ENCODE results near the gene HS3ST4. TPM values are rescaled to one million over a fixed set of nuclear protein-coding genes. Genes with fewer than 3 reads are reported as not detected.

HS3ST4 gene
- total RNA-seq, 1 donor from 2014 or later: not detected

GRCh38 chr16:25730396-25730795 lies 38.6 kb downstream of the HS3ST4 start:
- TF ChIP-seq CTCF (IDR thresholded peaks at IDR 0.05; ENCODE audit: insufficient read depth, low read length, severe bottlenecking): no peak
- DNase-seq (ENCODE audit: low read depth) (no peak), FAIRE-seq (no peak)
- no peak overlapping the region for H3K4me3 ChIP-seq (ENCODE audit: low read depth, low read length)
- no peaks in the 10 kb centered on the region for H3K36me3 ChIP-seq (ENCODE audit: control insufficient read depth, insufficient read depth, low read length)
- H3K27me3 ChIP-seq (ENCODE audit: control insufficient read depth, insufficient read depth, low read length): no peaks in the 10 kb centered on the region

GRCh38 chr16:25734430-25735385 lies 42.9 kb downstream of the HS3ST4 start:
- no peaks in the 10 kb centered on the region for H3K36me3 ChIP-seq (ENCODE audit: control insufficient read depth, insufficient read depth, low read length)
- H3K27me3 ChIP-seq (ENCODE audit: control insufficient read depth, insufficient read depth, low read length): no peaks in the 10 kb centered on the region
- no peak overlapping the region for H3K4me3 ChIP-seq (ENCODE audit: low read depth, low read length)
- no peak for FAIRE-seq
- no peak for DNase-seq (ENCODE audit: low read depth)
- TF ChIP-seq CTCF (IDR thresholded peaks at IDR 0.05; ENCODE audit: insufficient read depth, low read length, severe bottlenecking): no peak

- FAIRE-seq: no peak
- H3K36me3 ChIP-seq (ENCODE audit: control insufficient read depth, insufficient read depth, low read length): no peaks in the 10 kb centered on the region
- no peak for TF ChIP-seq CTCF (IDR thresholded peaks at IDR 0.05; ENCODE audit: insufficient read depth, low read length, severe bottlenecking)
- no peak overlapping the region for H3K4me3 ChIP-seq (ENCODE audit: low read depth, low read length)
- no peaks in the 10 kb centered on the region for H3K27me3 ChIP-seq (ENCODE audit: control insufficient read depth, insufficient read depth, low read length)
- DNase-seq (ENCODE audit: low read depth): no peak
Observed at GRCh38 chr16:25735645-25736044, 43.9 kb downstream of the HS3ST4 start.

GRCh38 chr16:25747160-25747758 lies 55.5 kb downstream of the HS3ST4 start:
- DNase-seq (ENCODE audit: low read depth): no peak
- FAIRE-seq: no peak
- Histone ChIP-seq H3K36me3 (ENCODE audit: control insufficient read depth, insufficient read depth, low read length) (no peaks in the 10 kb centered on the region), H3K4me3 (ENCODE audit: low read depth, low read length) (no peak overlapping the region), H3K27me3 (ENCODE audit: control insufficient read depth, insufficient read depth, low read length) (no peaks in the 10 kb centered on the region)
- TF ChIP-seq CTCF (IDR thresholded peaks at IDR 0.05; ENCODE audit: insufficient read depth, low read length, severe bottlenecking): no peak

- TF ChIP-seq CTCF (IDR thresholded peaks at IDR 0.05; ENCODE audit: insufficient read depth, low read length, severe bottlenecking): no peak
- no peak for FAIRE-seq
- H3K4me3 ChIP-seq (ENCODE audit: low read depth, low read length): no peak overlapping the region
- no peaks in the 10 kb centered on the region for H3K36me3 ChIP-seq (ENCODE audit: control insufficient read depth, insufficient read depth, low read length)
- DNase-seq (ENCODE audit: low read depth): no peak
- no peaks in the 10 kb centered on the region for H3K27me3 ChIP-seq (ENCODE audit: control insufficient read depth, insufficient read depth, low read length)
Observed at GRCh38 chr16:25748092-25748654, 56.4 kb downstream of the HS3ST4 start.
